Measurements from ENCODE around the gene CKS1B. TPM values are rescaled to one million over a fixed set of nuclear protein-coding genes. Genes with fewer than 3 reads are reported as not detected.

CKS1B gene
- total RNA-seq, 1 experiment from 2014 or later = 225 TPM

GRCh38 chr1:154937085-154937987 is 37.1 kb upstream of the CKS1B start:
- no peaks in the 10 kb centered on the region for H3K27me3 ChIP-seq (ENCODE audit: low read length)
- no peaks in the 10 kb centered on the region for H3K9me2 ChIP-seq (replicated peaks; ENCODE audit: insufficient read depth, low read length)
- no peaks in the 10 kb centered on the region for H3K36me3 ChIP-seq (ENCODE audit: insufficient read depth, low read length)
- DNase-seq = peak; percentile 97
- H3K27ac ChIP-seq (ENCODE audit: low read length) = peak overlapping the region; percentile 89
- H3K79me2 ChIP-seq (ENCODE audit: low read length) = peaks cover 38% of the 10 kb centered on the region
- H3K9ac ChIP-seq (ENCODE audit: low read length) = peak overlapping the region; percentile 82
- H3K4me3 ChIP-seq (ENCODE audit: low read length) = peak overlapping the region; percentile 87
- H2AFZ ChIP-seq (ENCODE audit: low read length) = peak overlapping the region; percentile 52; the same call in 1 of the 2 replicates
- no peaks in the 10 kb centered on the region for H4K20me1 ChIP-seq (ENCODE audit: insufficient read depth, low read depth, low read length)
- H3K4me1 ChIP-seq (ENCODE audit: low read length) = peaks cover 60% of the 10 kb centered on the region
- H3K9me3 ChIP-seq (ENCODE audit: low read length) = no peaks in the 10 kb centered on the region
- peak overlapping the region; percentile 75 for H3K4me2 ChIP-seq (ENCODE audit: low read depth, low read length, poor library complexity, severe bottlenecking)

GRCh38 chr1:154937988-154938386 is 36.5 kb upstream of the CKS1B start:
- peaks cover 66% of the 10 kb centered on the region for H3K4me1 ChIP-seq (ENCODE audit: low read length)
- no peaks in the 10 kb centered on the region for H3K9me3 ChIP-seq (ENCODE audit: low read length)
- H3K4me3 ChIP-seq (ENCODE audit: low read length) = peak overlapping the region; percentile 87
- H3K9ac ChIP-seq (ENCODE audit: low read length) = peak overlapping the region; percentile 82
- H3K27me3 ChIP-seq (ENCODE audit: low read length) = no peaks in the 10 kb centered on the region
- H3K4me2 ChIP-seq (ENCODE audit: low read depth, low read length, poor library complexity, severe bottlenecking) = peak overlapping the region; percentile 75
- H3K36me3 ChIP-seq (ENCODE audit: insufficient read depth, low read length) = no peaks in the 10 kb centered on the region
- peaks cover 40% of the 10 kb centered on the region for H3K79me2 ChIP-seq (ENCODE audit: low read length)
- DNase-seq = no peak
- H2AFZ ChIP-seq (ENCODE audit: low read length) = no peak overlapping the region
- peak overlapping the region; percentile 89 for H3K27ac ChIP-seq (ENCODE audit: low read length)
- no peaks in the 10 kb centered on the region for H3K9me2 ChIP-seq (replicated peaks; ENCODE audit: insufficient read depth, low read length)
- H4K20me1 ChIP-seq (ENCODE audit: insufficient read depth, low read depth, low read length) = no peaks in the 10 kb centered on the region

GRCh38 chr1:154938604-154939399 is 35.7 kb upstream of the CKS1B start:
- Histone ChIP-seq H4K20me1 (ENCODE audit: insufficient read depth, low read depth, low read length) (no peaks in the 10 kb centered on the region), H3K4me2 (ENCODE audit: low read depth, low read length, poor library complexity, severe bottlenecking) (peak overlapping the region; percentile 75), H3K9ac (ENCODE audit: low read length) (peak overlapping the region; percentile 82), H3K27ac (ENCODE audit: low read length) (peak overlapping the region; percentile 89), H3K79me2 (ENCODE audit: low read length) (peaks cover 40% of the 10 kb centered on the region), H2AFZ (ENCODE audit: low read length) (no peak overlapping the region), H3K27me3 (ENCODE audit: low read length) (no peaks in the 10 kb centered on the region), H3K9me2 (replicated peaks; ENCODE audit: insufficient read depth, low read length) (no peaks in the 10 kb centered on the region), H3K9me3 (ENCODE audit: low read length) (no peaks in the 10 kb centered on the region), H3K4me1 (ENCODE audit: low read length) (peaks cover 74% of the 10 kb centered on the region), H3K36me3 (ENCODE audit: insufficient read depth, low read length) (no peaks in the 10 kb centered on the region), H3K4me3 (ENCODE audit: low read length) (peak overlapping the region; percentile 87)
- DNase-seq = peak; percentile 50

- Histone ChIP-seq H3K36me3 (ENCODE audit: insufficient read depth, low read length) (no peaks in the 10 kb centered on the region), H3K9me2 (replicated peaks; ENCODE audit: insufficient read depth, low read length) (no peaks in the 10 kb centered on the region), H3K9ac (ENCODE audit: low read length) (peak overlapping the region; percentile 97), H2AFZ (ENCODE audit: low read length) (no peak overlapping the region), H3K27me3 (ENCODE audit: low read length) (no peaks in the 10 kb centered on the region), H3K9me3 (ENCODE audit: low read length) (no peaks in the 10 kb centered on the region), H4K20me1 (ENCODE audit: insufficient read depth, low read depth, low read length) (no peaks in the 10 kb centered on the region), H3K4me2 (ENCODE audit: low read depth, low read length, poor library complexity, severe bottlenecking) (peak overlapping the region; percentile 95), H3K27ac (ENCODE audit: low read length) (peak overlapping the region; percentile 98), H3K4me3 (ENCODE audit: low read length) (peak overlapping the region; percentile 75), H3K79me2 (ENCODE audit: low read length) (peaks cover 38% of the 10 kb centered on the region), H3K4me1 (ENCODE audit: low read length) (peaks cover 88% of the 10 kb centered on the region)
- DNase-seq = peak; percentile 53
Measured at GRCh38 chr1:154940213-154940560, 34.3 kb upstream of the CKS1B start.

GRCh38 chr1:154940651-154941194 is 33.8 kb upstream of the CKS1B start:
- H3K9ac ChIP-seq (ENCODE audit: low read length) = peak overlapping the region; percentile 97
- H3K36me3 ChIP-seq (ENCODE audit: insufficient read depth, low read length) = no peaks in the 10 kb centered on the region
- no peak overlapping the region for H2AFZ ChIP-seq (ENCODE audit: low read length)
- peak overlapping the region; percentile 95 for H3K4me2 ChIP-seq (ENCODE audit: low read depth, low read length, poor library complexity, severe bottlenecking)
- DNase-seq = peak; percentile 66
- H3K27me3 ChIP-seq (ENCODE audit: low read length) = no peaks in the 10 kb centered on the region
- H3K4me3 ChIP-seq (ENCODE audit: low read length) = peak overlapping the region; percentile 75
- H3K27ac ChIP-seq (ENCODE audit: low read length) = peak overlapping the region; percentile 98
- no peaks in the 10 kb centered on the region for H3K9me3 ChIP-seq (ENCODE audit: low read length)
- peaks cover 33% of the 10 kb centered on the region for H3K79me2 ChIP-seq (ENCODE audit: low read length)
- H4K20me1 ChIP-seq (ENCODE audit: insufficient read depth, low read depth, low read length) = no peaks in the 10 kb centered on the region
- no peaks in the 10 kb centered on the region for H3K9me2 ChIP-seq (replicated peaks; ENCODE audit: insufficient read depth, low read length)
- peaks cover 88% of the 10 kb centered on the region for H3K4me1 ChIP-seq (ENCODE audit: low read length)

GRCh38 chr1:154941333-154942013 is 33.0 kb upstream of the CKS1B start:
- Histone ChIP-seq H3K27me3 (ENCODE audit: low read length) (no peaks in the 10 kb centered on the region), H3K79me2 (ENCODE audit: low read length) (peaks cover 26% of the 10 kb centered on the region), H3K4me2 (ENCODE audit: low read depth, low read length, poor library complexity, severe bottlenecking) (peak overlapping the region; percentile 95), H3K9me3 (ENCODE audit: low read length) (no peaks in the 10 kb centered on the region), H2AFZ (ENCODE audit: low read length) (no peak overlapping the region), H3K4me3 (ENCODE audit: low read length) (peak overlapping the region; percentile 75), H3K4me1 (ENCODE audit: low read length) (peaks cover 86% of the 10 kb centered on the region), H3K9me2 (replicated peaks; ENCODE audit: insufficient read depth, low read length) (no peaks in the 10 kb centered on the region), H3K27ac (ENCODE audit: low read length) (peak overlapping the region; percentile 98), H3K36me3 (ENCODE audit: insufficient read depth, low read length) (no peaks in the 10 kb centered on the region), H4K20me1 (ENCODE audit: insufficient read depth, low read depth, low read length) (no peaks in the 10 kb centered on the region), H3K9ac (ENCODE audit: low read length) (peak overlapping the region; percentile 97)
- peak; percentile 62 for DNase-seq

GRCh38 chr1:154943649-154944400 is 30.7 kb upstream of the CKS1B start:
- DNase-seq = peak; percentile 93
- no peaks in the 10 kb centered on the region for H3K9me2 ChIP-seq (replicated peaks; ENCODE audit: insufficient read depth, low read length)
- H3K4me2 ChIP-seq (ENCODE audit: low read depth, low read length, poor library complexity, severe bottlenecking) = peak overlapping the region; percentile 95
- H3K9ac ChIP-seq (ENCODE audit: low read length) = peak overlapping the region; percentile 97
- no peaks in the 10 kb centered on the region for H4K20me1 ChIP-seq (ENCODE audit: insufficient read depth, low read depth, low read length)
- H3K27ac ChIP-seq (ENCODE audit: low read length) = peak overlapping the region; percentile 98
- no peak overlapping the region for H2AFZ ChIP-seq (ENCODE audit: low read length)
- H3K79me2 ChIP-seq (ENCODE audit: low read length) = peaks cover 26% of the 10 kb centered on the region
- H3K9me3 ChIP-seq (ENCODE audit: low read length) = no peaks in the 10 kb centered on the region
- peak overlapping the region; percentile 75 for H3K4me3 ChIP-seq (ENCODE audit: low read length)
- no peaks in the 10 kb centered on the region for H3K27me3 ChIP-seq (ENCODE audit: low read length)
- no peaks in the 10 kb centered on the region for H3K36me3 ChIP-seq (ENCODE audit: insufficient read depth, low read length)
- H3K4me1 ChIP-seq (ENCODE audit: low read length) = peaks cover 70% of the 10 kb centered on the region
